Measurements from ENCODE around the gene KRTAP5-2. TPM values are rescaled to one million over a fixed set of nuclear protein-coding genes. Genes with fewer than 3 reads are reported as not detected.
"Not testable (repeated sequence)": the region's sequence is repeated elsewhere in the genome, so short reads cannot be mapped to it uniquely, and the experiment has no call there.

KRTAP5-2 gene
- polyA plus RNA-seq (2013, experiment 1 of 2; ENCODE audit: insufficient read length), result not detected
- polyA plus RNA-seq (2013, experiment 2 of 2; ENCODE audit: insufficient read length), result not detected

GRCh38 chr11:1597994-1598380, at the start of gene KRTAP5-2:
KRTAP5-2 (minus strand) TSS chr11:1598294; CDS start chr11:1598250, 44 bp downstream.
- DNase-seq, result no peak

GRCh38 chr11:1646540-1646939, 48.4 kb upstream of the KRTAP5-2 start:
- not testable (repeated sequence) for DNase-seq

- no peak for DNase-seq
Measured at GRCh38 chr11:1645357-1645821, 47.3 kb upstream of the KRTAP5-2 start.

GRCh38 chr11:1644601-1645356, 46.7 kb upstream of the KRTAP5-2 start:
- no peak for DNase-seq

- no peak for DNase-seq
Measured at GRCh38 chr11:1643146-1643690, 45.1 kb upstream of the KRTAP5-2 start.

- no peak for DNase-seq
Measured at GRCh38 chr11:1642288-1643145, 44.4 kb upstream of the KRTAP5-2 start.

- no peak for DNase-seq
Measured at GRCh38 chr11:1641096-1641495, 43.0 kb upstream of the KRTAP5-2 start.

GRCh38 chr11:1640076-1640946, 42.2 kb upstream of the KRTAP5-2 start:
- DNase-seq, result no peak

- DNase-seq, result no peak
Measured at GRCh38 chr11:1639666-1640065, 41.6 kb upstream of the KRTAP5-2 start.

- no peak for DNase-seq
Measured at GRCh38 chr11:1639102-1639620, 41.1 kb upstream of the KRTAP5-2 start.

- DNase-seq, result no peak
Measured at GRCh38 chr11:1638344-1638743, 40.2 kb upstream of the KRTAP5-2 start.

GRCh38 chr11:1637628-1638027, 39.5 kb upstream of the KRTAP5-2 start:
- DNase-seq, result no peak

- no peak for DNase-seq
Measured at GRCh38 chr11:1636291-1636950, 38.3 kb upstream of the KRTAP5-2 start.

- DNase-seq, result no peak
Measured at GRCh38 chr11:1633864-1634263, 35.8 kb upstream of the KRTAP5-2 start.

GRCh38 chr11:1632053-1632714, 34.1 kb upstream of the KRTAP5-2 start:
- no peak for DNase-seq

- DNase-seq, result no peak
Measured at GRCh38 chr11:1631066-1631568, 33.0 kb upstream of the KRTAP5-2 start.

- no peak for DNase-seq
Measured at GRCh38 chr11:1630271-1630670, 32.2 kb upstream of the KRTAP5-2 start.

GRCh38 chr11:1629326-1630185, 31.5 kb upstream of the KRTAP5-2 start, which contains the start of gene KRTAP5-5:
KRTAP5-5 (plus strand) TSS chr11:1629775; CDS start chr11:1629841, 66 bp downstream.
- no peak for DNase-seq
